Activated T-helper 9 cell treated with anti-CD3 and anti-CD28 coated beads, Interleukin-2, amount 50 U/mL, for 16 hours (primary cell): ENCODE data around the gene RNF113B.

ENCODE experiments used
- DNase-seq: peaks from one replicate; pipeline ENCODE4 v3.0.0-alpha.2; 2020; ENCODE audit warnings: low read depth

RNF113B gene

DNA sequence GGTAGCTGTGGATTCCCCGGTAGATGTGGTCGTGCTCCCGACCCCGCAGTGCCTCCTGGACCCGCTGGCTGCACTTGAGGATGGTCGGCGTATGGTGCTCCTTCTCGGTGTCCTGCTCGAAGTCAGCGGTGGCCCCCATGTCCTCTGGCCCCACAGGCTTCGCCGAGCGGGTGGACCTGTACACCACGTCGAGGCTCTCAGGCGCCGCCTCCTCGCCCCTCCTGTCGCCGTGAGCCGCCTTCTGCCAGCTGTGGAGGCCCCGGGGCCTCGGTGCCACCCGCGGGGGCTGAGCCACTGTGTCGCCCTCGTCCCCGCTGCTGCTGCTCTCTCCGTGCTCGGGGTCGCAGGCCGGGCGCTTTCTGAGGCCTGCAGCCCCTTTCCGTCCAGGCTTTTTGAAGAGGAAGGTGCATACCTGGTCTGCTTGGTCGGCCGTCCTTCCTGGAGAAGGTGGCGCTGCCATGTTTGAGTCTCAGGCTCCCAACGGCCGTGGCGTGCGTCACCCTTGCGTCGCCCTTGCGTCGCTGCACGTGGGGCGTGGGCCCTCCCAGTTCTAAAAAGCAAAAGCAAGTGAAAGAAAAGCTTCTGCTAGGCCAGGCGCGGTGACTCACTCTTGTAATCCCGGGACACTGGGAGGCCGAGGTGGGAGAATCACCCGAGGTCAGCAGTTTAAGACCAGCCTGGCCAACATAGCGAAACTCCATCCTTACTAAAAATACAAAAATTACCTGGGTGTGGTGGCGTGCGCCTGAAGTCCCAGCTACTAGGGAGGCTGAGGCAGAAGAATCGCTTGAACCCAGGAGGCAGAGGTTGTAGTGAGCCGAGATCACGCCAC lies at the start of gene RNF113B:
Gene RNF113B (minus strand): TSS at position 493 of the 832 bp plus-strand sequence. CDS start 33 bp downstream, at position 460.
- DNase-seq, result no peak

DNA sequence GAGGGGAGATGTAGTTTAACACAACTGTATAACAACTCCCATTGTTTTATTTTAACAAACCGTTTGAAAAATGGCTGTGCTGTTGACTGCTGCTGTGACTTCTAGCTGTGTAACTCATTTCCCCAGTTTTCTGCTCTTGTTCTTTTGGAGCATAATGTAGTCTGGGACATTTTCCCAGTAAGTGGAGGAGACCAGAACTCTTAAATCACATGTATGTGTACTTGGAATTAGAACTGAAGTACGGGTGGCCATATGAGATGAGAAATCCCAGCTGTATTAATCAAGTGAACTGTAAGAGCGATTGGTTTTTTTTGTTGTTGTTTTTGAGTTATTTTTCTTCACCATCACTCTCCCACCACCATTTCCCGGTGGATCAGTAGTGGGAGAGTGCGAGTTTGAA lies 49.4 kb upstream of the RNF113B start:
- no peak for DNase-seq

DNA sequence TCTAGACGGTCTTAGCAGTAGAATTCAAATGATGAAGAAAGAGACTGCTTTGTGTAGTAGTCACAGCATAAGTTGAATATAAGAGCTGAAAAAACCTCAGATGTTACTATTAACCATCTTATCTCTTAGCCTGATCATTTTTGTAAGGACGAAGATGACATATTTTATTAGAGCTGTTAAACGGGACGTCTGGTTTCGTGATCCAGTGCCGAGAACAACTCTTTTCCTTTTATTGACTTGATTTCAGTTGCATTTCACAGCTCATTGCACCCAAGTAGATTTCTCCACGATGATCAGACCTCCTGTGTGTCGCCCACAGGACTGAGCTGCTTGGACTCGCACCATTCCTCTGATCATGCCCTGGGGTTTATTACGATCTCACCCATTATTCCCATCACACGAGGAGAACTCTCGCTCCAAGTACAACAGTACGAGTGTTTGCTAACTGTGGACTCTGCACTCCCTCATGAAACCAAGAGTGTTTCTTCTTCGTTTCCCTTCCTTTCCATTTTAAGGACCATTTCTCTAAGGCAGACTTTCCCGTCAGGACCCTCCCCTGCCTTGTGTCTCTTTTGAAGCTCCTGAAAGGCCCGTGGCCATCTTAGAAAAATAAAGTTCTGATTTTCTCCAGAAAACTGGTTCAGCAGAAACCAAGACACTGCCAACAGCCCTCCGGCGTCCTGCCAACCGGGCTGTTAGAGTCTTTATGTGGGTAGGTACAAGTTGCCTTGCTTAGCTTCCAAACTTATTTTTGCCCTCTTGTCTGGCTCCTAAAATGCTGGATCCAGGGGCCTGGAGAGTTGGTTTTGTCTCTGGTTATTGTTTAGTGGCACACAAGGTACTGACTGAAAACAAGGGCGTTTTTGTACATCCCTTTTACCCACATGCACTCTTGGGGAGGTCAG lies 48.2 kb upstream of the RNF113B start:
- no peak for DNase-seq

DNA sequence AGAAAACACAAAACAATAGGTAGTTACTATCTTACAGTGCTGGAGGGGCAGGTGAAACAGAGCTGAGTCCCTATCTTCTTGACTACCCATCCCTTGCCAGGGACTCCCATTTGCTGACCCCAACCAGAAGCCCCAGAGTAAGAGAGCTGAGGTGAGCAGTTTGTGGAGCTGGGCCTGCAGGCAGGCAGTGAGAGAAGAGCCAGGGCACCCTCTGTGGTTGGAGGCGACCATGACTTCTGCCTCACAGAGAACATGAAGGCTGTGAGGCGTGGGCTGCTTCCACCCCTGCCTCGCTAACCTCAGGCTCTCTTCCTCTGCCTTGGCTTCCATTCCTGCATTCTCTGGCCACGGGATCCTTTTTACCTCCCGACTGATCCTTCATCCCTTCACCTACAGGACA lies 47.5 kb upstream of the RNF113B start:
- DNase-seq, result no peak

DNA sequence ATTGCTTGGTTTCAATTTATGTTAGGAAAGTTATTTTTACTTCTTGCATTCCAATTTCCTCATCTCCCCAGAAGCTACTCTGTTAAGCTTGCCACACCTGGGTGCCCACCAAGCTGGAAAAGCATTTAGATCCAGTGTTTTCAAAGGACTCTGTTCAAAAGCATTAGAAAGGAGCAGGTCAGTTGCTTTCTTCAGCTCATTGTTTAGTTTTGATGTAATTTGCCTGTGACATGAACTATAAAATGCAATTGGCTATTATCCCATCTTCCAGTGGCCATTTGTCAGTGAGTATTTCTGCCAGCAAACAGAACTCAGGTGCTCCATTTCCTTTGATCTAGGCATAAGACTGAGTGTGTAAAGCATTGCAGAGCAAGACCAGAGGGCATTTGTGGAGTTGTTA lies 46.7 kb upstream of the RNF113B start:
- no peak for DNase-seq

DNA sequence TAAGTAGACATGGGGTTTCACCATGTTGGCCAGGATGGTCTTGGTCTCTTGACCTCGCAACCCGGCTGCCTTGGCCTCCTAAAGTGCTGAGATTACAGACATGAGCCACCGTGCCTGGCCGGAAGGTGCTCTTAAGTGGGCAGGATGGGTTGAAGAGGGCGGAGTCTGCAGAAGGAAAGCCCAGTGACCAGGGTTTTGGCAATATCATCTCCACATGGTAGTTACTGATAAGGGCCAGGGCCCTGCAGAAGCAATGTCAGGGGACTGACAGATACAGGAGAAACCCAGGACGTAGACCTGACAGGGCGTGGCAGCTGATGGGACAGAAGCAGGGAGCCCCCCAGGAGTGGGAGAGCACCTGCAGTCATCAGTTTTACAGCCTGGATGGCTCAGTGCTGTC lies 45.7 kb upstream of the RNF113B start:
- no peak for DNase-seq

DNA sequence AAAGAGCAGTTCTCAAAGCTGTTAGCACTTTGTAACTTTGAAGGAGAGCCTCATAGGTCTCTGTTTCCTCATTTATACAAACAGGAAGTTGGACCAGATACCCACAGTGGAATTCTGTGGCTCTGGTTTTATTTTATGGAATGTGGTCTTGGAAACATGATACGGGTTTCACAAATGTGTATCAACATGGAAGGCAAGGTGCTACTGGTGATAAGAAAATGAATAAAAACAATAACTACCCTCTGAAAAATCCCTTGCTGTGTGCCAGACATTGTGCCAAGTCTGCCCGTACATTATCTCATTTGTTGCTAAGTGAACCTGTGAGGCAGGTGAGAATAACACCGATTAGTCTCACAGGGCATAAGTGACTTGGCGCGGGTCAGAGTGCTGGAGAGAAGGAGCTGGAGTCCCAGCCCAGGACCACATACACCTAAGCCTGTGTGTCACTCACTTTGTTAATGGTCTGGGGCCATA lies 45.0 kb upstream of the RNF113B start:
- DNase-seq, result no peak

DNA sequence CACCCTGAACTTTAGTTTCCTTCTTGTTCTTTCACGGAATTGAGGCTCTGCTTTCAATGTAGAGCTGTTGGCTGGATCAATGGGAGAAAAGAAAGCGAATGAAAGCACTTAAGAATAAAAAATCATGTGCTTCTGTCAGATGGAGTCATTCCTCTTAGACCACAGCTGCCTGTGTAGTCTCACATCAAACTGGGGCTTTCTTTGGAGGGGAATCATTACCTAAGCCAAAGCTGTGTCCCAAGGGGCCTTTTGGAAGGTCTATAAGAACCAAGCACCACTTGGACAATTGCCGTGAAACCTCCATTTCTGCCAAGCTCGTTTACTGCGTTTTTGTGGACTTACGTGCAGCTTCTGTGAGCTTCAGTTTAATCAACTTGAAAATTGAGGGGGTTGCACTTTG lies 44.2 kb upstream of the RNF113B start:
- no peak for DNase-seq

DNA sequence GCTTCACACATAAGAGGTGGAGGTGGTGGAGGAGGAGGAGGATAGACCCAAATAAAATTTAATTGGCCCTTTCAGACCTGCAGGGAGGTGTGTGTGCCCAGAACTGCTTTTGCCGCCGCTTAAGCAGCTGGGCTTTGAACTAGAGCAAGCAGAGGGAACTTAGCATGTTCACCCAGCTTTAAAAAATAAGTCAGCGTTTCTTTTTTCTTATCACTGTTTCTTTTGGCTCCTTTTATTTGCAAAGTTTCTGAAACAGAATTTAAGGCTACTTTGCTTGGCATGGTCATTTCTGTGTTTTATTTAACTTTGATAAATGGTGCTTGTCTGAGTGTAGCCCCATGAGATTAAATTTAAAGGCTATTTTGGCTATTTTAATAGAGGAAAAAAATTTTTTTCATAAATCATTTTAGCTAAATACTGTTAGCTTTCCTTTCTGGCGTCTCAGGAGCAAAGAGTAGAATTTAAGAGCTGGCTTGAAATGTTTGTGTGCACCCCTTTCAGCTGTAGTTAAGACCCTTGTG lies 43.3 kb upstream of the RNF113B start:
- DNase-seq, result no peak

DNA sequence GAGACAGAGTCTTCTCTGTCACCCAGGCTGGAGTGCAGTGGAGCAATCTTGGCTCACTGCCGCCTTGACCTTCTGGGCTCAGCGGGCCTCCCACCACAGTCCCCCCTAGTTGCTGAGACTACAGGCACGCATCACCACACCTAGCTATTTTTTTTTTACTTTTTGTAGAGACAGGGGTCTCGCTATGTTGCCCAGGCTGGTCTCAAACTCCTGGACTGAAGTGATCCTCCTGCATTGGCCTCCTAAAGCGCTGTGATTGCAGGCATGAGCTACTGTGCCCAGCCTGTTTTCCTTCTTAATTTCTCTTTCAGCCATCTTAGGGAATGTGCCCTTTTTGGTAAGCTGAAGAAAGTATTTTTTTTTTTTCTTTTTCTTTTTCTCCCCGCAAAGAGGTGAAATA lies 42.6 kb upstream of the RNF113B start:
- no peak for DNase-seq

DNA sequence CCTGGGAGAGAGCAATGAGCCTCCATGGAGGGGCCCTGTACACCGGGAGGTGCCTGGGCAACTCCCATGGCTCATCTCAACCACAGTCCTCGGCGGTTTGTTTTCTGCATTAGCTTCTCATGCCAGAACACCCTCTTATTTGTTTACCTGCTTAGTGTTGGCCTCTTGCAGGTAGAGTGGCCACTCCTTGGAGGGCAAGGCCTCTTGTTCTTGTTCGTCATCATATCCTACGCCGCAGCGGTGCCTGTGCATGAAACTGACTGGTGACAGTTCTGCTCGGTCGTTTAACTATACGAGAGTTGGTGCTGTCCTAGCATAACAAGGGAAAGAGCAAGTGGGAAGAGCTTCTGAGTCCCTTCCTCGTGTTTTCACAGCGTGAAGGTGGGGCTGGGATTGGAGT lies 40.5 kb upstream of the RNF113B start:
- no peak for DNase-seq

DNA sequence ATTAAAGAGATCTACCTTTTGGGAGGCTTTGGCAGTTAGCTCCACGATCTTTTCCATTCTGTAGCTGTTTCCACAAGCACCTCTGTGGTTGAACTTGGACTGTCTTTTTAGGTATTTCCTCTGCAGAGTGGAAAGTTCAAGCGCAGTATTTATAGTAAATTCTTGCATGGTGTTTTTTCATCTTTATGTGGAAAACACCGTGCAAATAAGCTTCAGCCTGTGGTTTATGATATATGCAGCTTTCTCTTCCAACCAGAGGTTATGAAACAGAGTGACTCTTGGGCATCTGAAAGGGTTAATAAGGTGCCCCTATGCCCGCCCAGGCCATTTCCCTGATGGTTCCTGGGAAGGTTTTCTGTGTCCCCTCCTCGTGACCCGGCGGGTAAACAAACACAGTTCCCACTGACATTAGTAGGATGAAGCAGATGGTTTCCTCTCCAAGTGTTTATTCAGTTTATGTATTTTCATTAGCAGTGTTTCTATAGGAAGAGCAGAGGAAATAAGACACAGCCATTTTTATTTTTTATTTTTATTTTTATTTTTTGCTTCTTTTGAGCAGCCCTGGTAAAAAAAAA lies 39.7 kb upstream of the RNF113B start:
- DNase-seq, result no peak

DNA sequence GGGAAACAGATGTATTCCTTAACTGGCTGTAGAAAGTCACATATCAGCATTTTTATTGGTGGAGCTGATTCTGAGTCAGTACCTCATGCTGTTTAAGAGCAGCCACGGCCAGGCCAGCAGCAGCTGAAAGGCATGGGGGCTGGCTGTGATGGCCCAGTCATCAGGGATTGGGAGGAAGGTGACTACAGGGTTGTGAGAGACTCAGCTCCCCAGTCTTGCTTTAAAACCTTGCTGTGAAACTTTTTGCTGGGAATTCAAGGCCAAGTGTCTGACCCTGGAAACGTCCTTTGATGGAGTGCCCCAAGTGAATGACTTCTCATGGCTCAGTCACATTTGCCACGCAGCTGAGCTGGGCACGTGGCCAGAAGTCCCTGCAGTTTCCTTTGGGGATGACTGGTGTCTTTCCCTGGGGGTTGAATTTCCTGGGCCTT lies 39.1 kb upstream of the RNF113B start:
- no peak for DNase-seq

DNA sequence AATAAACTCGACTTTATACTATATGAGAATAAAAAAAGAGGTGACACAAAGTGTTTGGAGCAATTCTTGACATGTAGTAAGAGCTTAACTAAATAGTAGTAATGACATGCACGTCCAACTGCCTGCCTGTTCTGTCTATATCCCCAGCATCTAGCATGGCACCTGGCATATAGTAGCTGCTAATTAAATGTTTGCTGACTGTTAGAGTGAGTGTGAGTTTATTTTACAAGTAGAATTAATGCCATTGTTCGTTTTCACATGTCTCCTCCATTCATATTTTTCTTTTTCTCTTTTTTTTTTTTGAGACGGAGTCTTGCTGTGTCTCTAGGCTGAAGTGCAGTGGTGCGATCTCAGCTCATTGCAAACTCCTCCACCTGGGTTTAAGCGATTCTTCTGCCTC lies 38.4 kb upstream of the RNF113B start:
- no peak for DNase-seq

DNA sequence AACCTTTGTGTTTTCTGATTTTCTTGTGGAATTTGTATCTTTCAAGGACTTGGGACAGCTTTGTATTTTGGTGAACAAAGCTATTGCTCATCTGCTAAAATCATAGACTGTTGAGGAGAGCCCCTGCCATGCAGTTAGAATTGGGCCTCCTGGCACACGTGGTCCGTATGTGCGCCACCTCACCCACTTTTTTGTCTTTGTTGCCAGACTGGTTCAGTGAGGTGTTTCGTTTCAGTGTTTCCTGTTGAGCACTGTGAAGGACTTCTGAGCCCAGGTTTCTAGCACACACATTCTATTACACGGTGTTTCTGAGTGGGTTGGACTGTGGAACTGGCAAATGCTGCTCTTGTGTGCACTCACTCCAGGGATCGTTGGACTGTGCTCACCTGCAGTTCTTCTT lies 37.6 kb upstream of the RNF113B start:
- DNase-seq, result no peak

DNA sequence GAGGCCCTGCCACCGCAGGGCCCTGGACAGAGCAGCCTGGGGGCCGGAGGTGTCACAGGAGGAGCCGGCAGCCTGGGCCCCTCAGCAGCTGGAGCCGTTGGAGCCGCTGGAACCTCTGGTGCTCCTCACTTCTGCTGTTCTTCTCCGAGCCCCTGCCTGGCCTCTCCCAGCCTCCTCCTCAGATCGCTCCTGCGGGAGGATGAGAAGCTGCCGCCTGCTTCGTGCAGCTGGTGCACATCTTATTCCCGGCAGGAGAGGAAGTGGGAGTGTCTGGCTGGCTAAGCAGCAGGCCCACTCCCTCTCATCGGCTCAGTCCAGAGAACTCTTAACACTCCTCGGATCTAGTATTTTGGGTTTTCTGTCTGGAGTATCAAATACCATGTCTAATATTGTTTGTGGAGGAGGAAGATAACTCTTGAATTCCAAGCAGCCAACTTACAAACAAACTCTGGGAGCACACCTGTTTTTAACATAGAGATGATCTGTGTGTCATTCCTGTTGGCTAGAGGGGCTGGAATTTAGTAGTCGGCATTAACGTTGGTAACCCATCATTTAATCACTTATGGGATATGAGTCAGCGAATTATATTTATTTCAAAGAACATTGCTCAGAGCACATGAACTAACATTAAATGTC lies 37.1 kb upstream of the RNF113B start:
- no peak for DNase-seq

DNA sequence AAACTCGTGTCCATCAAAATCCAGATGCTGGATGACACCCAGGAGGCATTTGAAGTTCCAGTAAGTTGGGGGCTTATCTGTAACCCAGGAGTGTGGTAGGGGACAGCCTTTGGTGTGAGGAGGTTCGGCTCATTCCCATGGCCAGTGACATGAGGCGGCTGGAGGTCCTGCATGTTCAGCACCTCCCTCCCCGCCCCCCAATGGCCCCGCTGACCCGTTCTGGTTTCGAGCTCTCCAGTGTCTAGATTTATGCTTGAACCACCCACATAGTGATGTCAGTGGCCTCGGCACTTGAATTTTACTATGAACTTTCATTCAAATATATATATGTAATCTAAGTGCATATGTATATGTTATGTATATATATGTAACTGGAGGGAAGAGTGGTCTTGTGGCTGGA lies 36.3 kb upstream of the RNF113B start:
- DNase-seq, result no peak

DNA sequence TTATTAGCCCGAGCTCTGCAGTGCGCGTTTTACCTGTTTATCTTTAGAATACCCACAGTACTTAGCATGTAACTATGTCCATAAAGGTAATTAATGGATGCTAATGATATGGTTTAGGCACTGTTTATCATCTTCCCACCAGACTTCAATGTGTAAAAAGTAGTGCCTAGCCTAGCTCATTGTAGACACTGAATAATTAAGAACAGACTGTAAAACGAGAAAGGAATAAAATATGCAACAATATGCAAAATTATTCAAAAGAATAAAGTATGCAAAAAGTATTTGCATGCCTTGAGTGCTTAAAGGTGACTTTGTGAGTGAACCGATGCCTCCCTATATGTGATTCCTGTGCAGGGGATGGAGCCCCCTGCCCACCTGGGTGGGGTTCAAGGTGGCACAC lies 35.7 kb upstream of the RNF113B start:
- no peak for DNase-seq

DNA sequence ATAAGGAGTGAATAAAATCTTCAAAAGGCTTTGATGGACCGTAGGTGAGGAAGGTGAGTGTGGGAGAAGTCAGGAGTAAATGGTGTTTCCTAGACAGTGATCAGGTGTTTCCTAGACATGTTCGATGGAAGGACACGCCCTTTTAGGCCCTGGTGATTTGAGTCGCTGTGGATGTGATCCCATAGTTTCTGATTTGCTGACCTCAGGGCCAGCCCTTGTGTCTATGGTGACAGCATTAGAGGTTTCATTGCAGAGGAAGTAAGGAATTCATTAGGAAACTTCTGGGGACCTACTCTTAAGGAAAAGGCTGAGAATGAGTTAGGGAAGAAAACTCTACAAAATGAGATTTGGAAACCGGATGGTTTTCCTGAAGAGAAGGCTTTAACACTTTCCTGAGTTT lies 31.5 kb upstream of the RNF113B start:
- no peak for DNase-seq

DNA sequence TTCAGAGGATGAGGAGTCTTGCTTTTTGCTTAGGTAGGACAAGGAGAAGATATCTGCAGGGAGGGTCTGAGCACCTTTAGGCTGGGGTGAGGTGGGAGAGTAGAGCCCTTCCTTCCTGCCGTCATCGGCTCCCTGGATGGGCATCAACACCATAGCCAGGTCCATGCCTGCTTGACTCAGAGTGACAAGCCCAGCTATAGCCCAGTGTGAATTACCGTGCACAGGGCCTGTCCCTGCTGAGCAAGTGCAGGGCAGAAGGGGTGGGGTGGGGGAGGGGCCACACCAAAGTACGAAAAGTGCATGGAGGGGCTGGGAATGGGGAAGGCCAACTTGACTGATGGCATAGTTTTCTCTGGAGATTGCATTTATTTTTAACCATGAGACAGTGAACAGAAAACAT lies 30.3 kb upstream of the RNF113B start:
- no peak for DNase-seq

DNA sequence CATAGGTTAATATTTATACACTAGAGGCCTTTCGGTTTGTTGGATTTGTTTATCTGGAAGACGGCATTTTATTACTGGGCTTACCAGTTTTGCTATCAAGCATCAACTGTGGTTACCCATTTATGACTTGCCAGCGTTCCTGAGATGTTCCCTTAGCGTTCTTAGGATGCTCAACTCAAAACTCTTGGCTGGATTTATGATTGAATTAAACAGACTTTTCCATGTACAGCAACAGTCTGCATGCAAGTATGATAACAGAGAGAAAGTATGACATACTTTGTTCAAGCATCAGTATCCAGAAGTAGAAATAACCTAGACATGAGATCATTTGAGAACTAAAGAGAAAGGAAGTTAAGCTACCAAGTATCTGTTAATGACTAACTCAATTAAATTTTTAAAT lies 29.9 kb upstream of the RNF113B start:
- no peak for DNase-seq

DNA sequence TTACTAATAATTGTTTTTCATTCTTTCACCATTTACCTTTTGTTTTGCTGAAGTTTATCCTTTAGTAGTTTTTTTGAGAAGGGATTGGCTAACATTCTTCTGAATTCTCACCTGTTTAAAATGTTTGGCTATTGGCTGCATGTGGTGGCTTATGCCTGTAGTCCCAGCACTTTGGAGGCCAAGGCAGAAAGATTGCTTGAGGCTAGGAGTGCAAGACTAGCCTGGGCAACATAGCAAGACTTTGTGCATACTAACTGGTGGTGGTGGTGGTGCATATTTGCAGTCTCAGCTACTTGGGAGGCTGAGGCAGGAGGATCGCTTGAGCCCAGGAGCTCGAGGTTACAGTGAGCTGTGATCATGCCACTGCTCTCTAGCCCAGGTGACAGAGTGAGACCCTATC lies 27.5 kb upstream of the RNF113B start:
- no peak for DNase-seq
